ENCODE results near the gene CDC20. TPM values are rescaled to one million over a fixed set of nuclear protein-coding genes. Genes with fewer than 3 reads are reported as not detected.
A peak's percentile ranks its signal among the peaks of the same experiment; 100 is the strongest.

CDC20 gene
- total and polyA plus RNA-seq, 2 of the 4 experiments (the other 2 are of a cell fraction), result 103 to 107 TPM

- Histone ChIP-seq H3K4ac (ENCODE audit: low read depth, low read length) (no peak overlapping the region), H3K23ac (ENCODE audit: low read depth, low read length) (no peak overlapping the region), H3K9me1 (ENCODE audit: insufficient read depth, low read length) (no peaks in the 10 kb centered on the region), H3K9me3 (ENCODE audit: control insufficient read depth, insufficient read depth, low read length) (no peaks in the 10 kb centered on the region), H3K4me2 (ENCODE audit: low read depth, low read length) (no peak overlapping the region), H4K5ac (ENCODE audit: low read depth, low read length) (no peak overlapping the region), H2BK120ac (ENCODE audit: low read depth, low read length) (no peak overlapping the region), H3K79me1 (ENCODE audit: low read depth in 1 of 2, low read length in 2 of 2) (no peaks in the 10 kb centered on the region), H4K8ac (ENCODE audit: low read depth in 2 of 2, low read length in 2 of 2) (no peak overlapping the region), H3K18ac (ENCODE audit: low read depth, low read length) (no peak overlapping the region), H3K4me3 (ENCODE audit: insufficient read depth, low read depth, low read length) (no peak overlapping the region), H3K56ac (ENCODE audit: extremely low read depth, insufficient read depth, low read length) (no peak overlapping the region), H3K9ac (ENCODE audit: low read depth, low read length) (no peak overlapping the region), H3K4me1 (ENCODE audit: control insufficient read depth, insufficient read depth, low read length) (no peaks in the 10 kb centered on the region), H4K20me1 (ENCODE audit: insufficient read depth, low read length) (no peaks in the 10 kb centered on the region; the same call in 1 of the 2 replicates), H3K36me3 (ENCODE audit: control insufficient read depth, insufficient read depth, low read length) (no peaks in the 10 kb centered on the region), H2AK5ac (ENCODE audit: low read depth, low read length) (peak overlapping the region; percentile 66; the same call in 1 of the 2 replicates), H2AK9ac (replicated peaks; ENCODE audit: low read depth, low read length, poor library complexity) (no peak overlapping the region), H2AFZ (replicated peaks; ENCODE audit: low read length, poor library complexity) (peak overlapping the region; percentile 57), H3K27me3 (ENCODE audit: control insufficient read depth, insufficient read depth, low read length) (peaks cover 8% of the 10 kb centered on the region; the same call in 1 of the 2 replicates), H2BK15ac (ENCODE audit: low read depth, low read length) (no peak overlapping the region), H3K14ac (replicated peaks; ENCODE audit: low read depth, low read length) (no peak overlapping the region), H2BK5ac (ENCODE audit: low read depth, low read length, poor library complexity, severe bottlenecking) (no peak overlapping the region), H3K27ac (ENCODE audit: insufficient read depth, low read length) (no peak overlapping the region), H2BK20ac (ENCODE audit: low read depth, low read length) (no peak overlapping the region), H4K91ac (ENCODE audit: insufficient read depth, low read depth, low read length) (no peak overlapping the region)
- ATAC-seq (ENCODE audit: low read depth) (peak; percentile 70; the same call in 1 of the 2 replicates), DNase-seq (peak; percentile 23)
- 84% methylated on average over 12 of the region's 13 CpGs; no CpG with 5 or more reads in 1 of the 2 experiments for WGBS, 2 experiments (ENCODE audit: extremely low coverage in 2 of 2, insufficient read length in 1 of 2)
- in situ Hi-C loops (cut with MboI; ENCODE audit: low sequenced_read_pairs), result loop anchor here (5.0 kb wide), 1 partner anchor 33 kb away; no protein-coding TSS in a partner anchor
- intact Hi-C loops (cut with micrococcal nuclease), result no loop called here
- POLR2A ChIA-PET (ENCODE audit: unreplicated experiment), result no interaction called here
- CTCF ChIA-PET, result no interaction called here
- no TSS peak for BruUV-seq (replicated peaks)
- dilution Hi-C loops (cut with HindIII; ENCODE audit: low sequenced_read_pairs, unreplicated experiment), result no loop called here
- no peak for TF ChIP-seq MXI1 (IDR thresholded peaks at IDR 0.05; ENCODE audit: borderline replicate concordance, low read depth, low read length)
- no peak for TF ChIP-seq RAD21 (IDR thresholded peaks at IDR 0.05; ENCODE audit: low read length)
- TF ChIP-seq FOS (IDR thresholded peaks at IDR 0.05; ENCODE audit: low read depth, low read length), result no peak
- no peak for TF ChIP-seq ELK1 (IDR thresholded peaks at IDR 0.05; ENCODE audit: borderline replicate concordance, low read depth, low read length)
- TF ChIP-seq CEBPB (IDR thresholded peaks at IDR 0.05; ENCODE audit: low read depth, low read length), result no peak
- TF ChIP-seq POLR2A (IDR thresholded peaks at IDR 0.05; ENCODE audit: low read depth, low read length), result no peak
- TF ChIP-seq SMC3 (IDR thresholded peaks at IDR 0.05; ENCODE audit: low read depth, low read length), result no peak
- no peak for TF ChIP-seq NFE2L2 (IDR thresholded peaks at IDR 0.05; ENCODE audit: low read depth, low read length)
- TF ChIP-seq RCOR1 (IDR thresholded peaks at IDR 0.05; ENCODE audit: insufficient replicate concordance, low read length), result no peak
- no peak for TF ChIP-seq USF2 (IDR thresholded peaks at IDR 0.05; ENCODE audit: low read depth, low read length)
- no peak for TF ChIP-seq MAZ (IDR thresholded peaks at IDR 0.05; ENCODE audit: borderline replicate concordance, low read depth, low read length)
- no peak for TF ChIP-seq BHLHE40 (IDR thresholded peaks at IDR 0.05; ENCODE audit: low read depth, low read length)
- no peak for TF ChIP-seq CTCF (conservative IDR thresholded peaks at IDR 0.05; ENCODE audit: low read depth, low read length)
- TF ChIP-seq MAFK (IDR thresholded peaks at IDR 0.05; ENCODE audit: low read depth, low read length), result no peak
These were observed 49.3 kb upstream of the CDC20 start for GRCh38 chr1:43309405-43310025.

Measured in IMR-90 (cell line).